Measurements from ENCODE around the gene C1orf226. TPM values are rescaled to one million over a fixed set of nuclear protein-coding genes. Genes with fewer than 3 reads are reported as not detected.

Gene C1orf226
- total RNA-seq (2022; extraction: Qiagen RNA extraction): 0.50 to 0.85 TPM (median 0.74 TPM) in 5 replicates

GRCh38 chr1:162381383-162381782, at the start of gene C1orf226:
Gene C1orf226 (plus strand): TSS chr1:162381728. CDS start chr1:162381902, 174 bp downstream.

GRCh38 chr1:162376691-162377090, 4.8 kb upstream of the C1orf226 start, which contains the start of gene SPATA46:
Gene SPATA46 (minus strand): TSS chr1:162376854. CDS start chr1:162376790, 64 bp downstream.

GRCh38 chr1:162412002-162412401, 30.5 kb downstream of the C1orf226 start, which contains the start of gene SH2D1B:
Gene SH2D1B (minus strand): TSS chr1:162412136. CDS start chr1:162412016, 120 bp downstream.

Other genes starting within 250 kb of the C1orf226 start
- not detected in 5 replicates for gene SPATA46, start 4.9 kb upstream of the C1orf226 start, total RNA-seq (2022; extraction: Qiagen RNA extraction)
- gene SH2D1B, start 30.4 kb downstream of the C1orf226 start, total RNA-seq (2022; extraction: Qiagen RNA extraction): 0.06 to 0.21 TPM (median 0.08 TPM) in 5 replicates
- 16.7 to 23.3 TPM (median 19.1 TPM) in 5 replicates for gene UHMK1, start 116.1 kb downstream of the C1orf226 start, total RNA-seq (2022; extraction: Qiagen RNA extraction)
- 26.1 to 38.9 TPM (median 28.0 TPM) in 5 replicates for gene UAP1, start 180.0 kb downstream of the C1orf226 start, total RNA-seq (2022; extraction: Qiagen RNA extraction)